MM.1S (cell line): ENCODE results near the gene COL4A5.

Experiments
- EZH2 ChIP-seq: fragments of 300-600 bp; sonication (generic); optimal IDR thresholded peaks from 2 replicates; pipeline ENCODE3; 2017; ENCODE audit warnings: low read depth, mild to moderate bottlenecking, antibody characterized with exemption, low read length, mixed read lengths
- EZH2phosphoT487 ChIP-seq: fragments of 300-600 bp; sonication (generic); IDR thresholded peaks from 2 replicates; pipeline ENCODE4 v1.6.1; 2018; ENCODE audit warnings: antibody characterized with exemption, low read length
- TF ChIP-seq, protein P1 (sequence below): fragments of 300-600 bp; sonication (generic); IDR thresholded peaks from 2 replicates; pipeline ENCODE4 v1.5.1; 2016; ENCODE audit warnings: antibody characterized with exemption, low read length, mixed read lengths

GRCh38 chrX:108696690-108697089, 257.1 kb downstream of the COL4A5 start:
- TF ChIP-seq, protein P1, sequence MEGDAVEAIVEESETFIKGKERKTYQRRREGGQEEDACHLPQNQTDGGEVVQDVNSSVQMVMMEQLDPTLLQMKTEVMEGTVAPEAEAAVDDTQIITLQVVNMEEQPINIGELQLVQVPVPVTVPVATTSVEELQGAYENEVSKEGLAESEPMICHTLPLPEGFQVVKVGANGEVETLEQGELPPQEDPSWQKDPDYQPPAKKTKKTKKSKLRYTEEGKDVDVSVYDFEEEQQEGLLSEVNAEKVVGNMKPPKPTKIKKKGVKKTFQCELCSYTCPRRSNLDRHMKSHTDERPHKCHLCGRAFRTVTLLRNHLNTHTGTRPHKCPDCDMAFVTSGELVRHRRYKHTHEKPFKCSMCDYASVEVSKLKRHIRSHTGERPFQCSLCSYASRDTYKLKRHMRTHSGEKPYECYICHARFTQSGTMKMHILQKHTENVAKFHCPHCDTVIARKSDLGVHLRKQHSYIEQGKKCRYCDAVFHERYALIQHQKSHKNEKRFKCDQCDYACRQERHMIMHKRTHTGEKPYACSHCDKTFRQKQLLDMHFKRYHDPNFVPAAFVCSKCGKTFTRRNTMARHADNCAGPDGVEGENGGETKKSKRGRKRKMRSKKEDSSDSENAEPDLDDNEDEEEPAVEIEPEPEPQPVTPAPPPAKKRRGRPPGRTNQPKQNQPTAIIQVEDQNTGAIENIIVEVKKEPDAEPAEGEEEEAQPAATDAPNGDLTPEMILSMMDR = no peak
- no peak for TF ChIP-seq EZH2
- TF ChIP-seq EZH2phosphoT487 = no peak
